Hepatocyte (in vitro differentiated cells): ENCODE results near the gene OSGEP. TPM values are rescaled to one million over a fixed set of nuclear protein-coding genes. Genes with fewer than 3 reads are reported as not detected.

ENCODE experiments used
- DNase-seq: peaks from one replicate; pipeline ENCODE4 v3.0.0-alpha.2; 2016; ENCODE audit warnings: low spot score
- H2AFZ ChIP-seq: fragments of 200-600 bp; sonication (generic); 2 replicates; pipeline ENCODE4 v1.6.0; 2016; ENCODE audit warnings: antibody characterized with exemption, mild to moderate bottlenecking
- H3K27ac ChIP-seq: fragments of 200-600 bp; sonication (generic); 2 replicates; pipeline ENCODE4 v1.5.1; 2016; ENCODE audit warnings: mild to moderate bottlenecking
- H3K27me3 ChIP-seq: fragments of 200-600 bp; sonication (generic); 2 replicates; pipeline ENCODE4 v1.6.1; 2016
- H3K36me3 ChIP-seq: fragments of 200-600 bp; sonication (generic); replicated peaks from 2 replicates; pipeline ENCODE4 v1.5.1; 2016; ENCODE audit warnings: low read depth; ENCODE audit not compliant: insufficient read depth
- H3K4me1 ChIP-seq: fragments of 200-600 bp; sonication (generic); 2 replicates; pipeline ENCODE4 v1.5.1; 2016; ENCODE audit warnings: mild to moderate bottlenecking, moderate library complexity; ENCODE audit not compliant: insufficient read depth
- H3K4me2 ChIP-seq: fragments of 200-600 bp; sonication (generic); 2 replicates; pipeline ENCODE4 v1.6.0; 2016
- H3K4me3 ChIP-seq: fragments of 200-600 bp; sonication (generic); 2 replicates; pipeline ENCODE4 v1.5.1; 2016; ENCODE audit warnings: mild to moderate bottlenecking
- H3K79me2 ChIP-seq: fragments of 200-600 bp; sonication (generic); 2 replicates; pipeline ENCODE4 v1.6.0; 2017; ENCODE audit warnings: mild to moderate bottlenecking
- H3K9me2 ChIP-seq: fragments of 200-600 bp; sonication (generic); replicated peaks from 2 replicates; pipeline ENCODE4 v1.6.0; 2017; ENCODE audit warnings: mild to moderate bottlenecking; ENCODE audit not compliant: insufficient read depth
- H3K9me3 ChIP-seq: fragments of 200-600 bp; sonication (generic); 2 replicates; pipeline ENCODE4 v1.5.1; 2016; ENCODE audit warnings: low read depth, mild to moderate bottlenecking
- H4K20me1 ChIP-seq: fragments of 200-600 bp; sonication (generic); 2 replicates; pipeline ENCODE4 v1.6.0; 2016; ENCODE audit warnings: mild to moderate bottlenecking; ENCODE audit not compliant: insufficient read depth, poor library complexity, severe bottlenecking
- EZH2 ChIP-seq: fragments of 200-600 bp; sonication (generic); IDR thresholded peaks from 2 replicates; pipeline ENCODE4 v1.6.1; 2016; ENCODE audit warnings: antibody characterized with exemption, mild to moderate bottlenecking, borderline replicate concordance
- EZH2phosphoT487 ChIP-seq: fragments of 200-600 bp; sonication (generic); IDR thresholded peaks from one replicate; pipeline ENCODE4 v1.6.1; 2018; ENCODE audit warnings: antibody characterized with exemption, mild to moderate bottlenecking, low read depth, moderate library complexity; ENCODE audit not compliant: unreplicated experiment, severe bottlenecking
- WGBS: methylation state at CpG from one replicate; pipeline ENCODE4 v1.1.6; 2016; ENCODE audit warnings: low lambda C conversion rate; ENCODE audit errors: missing lambda C conversion rate; 5-methylcytosine and 5-hydroxymethylcytosine counted together
- polyA plus RNA-seq: library from polyadenylated mRNA; unstranded; fragments of >200 nt; fragmentation: Nextera tagmentation; extraction: Ambion mirVana; gene quantifications from 2 replicates; pipeline ENCODE4 v1.2.1, GENCODE V29; 2016
- total RNA-seq: library from RNA; depleted of rRNA; stranded (reverse); fragments of >200 nt; gene quantifications from 2 replicates; pipeline ENCODE4 v1.2.3, GENCODE V29; 2014
- TF ChIP-seq, protein P1 (sequence below): fragments of 200-600 bp; sonication (generic); IDR thresholded peaks from 2 replicates; pipeline ENCODE4 v1.5.1; 2016; ENCODE audit warnings: antibody characterized with exemption, mild to moderate bottlenecking; ENCODE audit not compliant: poor library complexity

OSGEP gene
- total and polyA plus RNA-seq, 2 experiments from 2014 or later = 36.2 to 60.1 TPM

DNA sequence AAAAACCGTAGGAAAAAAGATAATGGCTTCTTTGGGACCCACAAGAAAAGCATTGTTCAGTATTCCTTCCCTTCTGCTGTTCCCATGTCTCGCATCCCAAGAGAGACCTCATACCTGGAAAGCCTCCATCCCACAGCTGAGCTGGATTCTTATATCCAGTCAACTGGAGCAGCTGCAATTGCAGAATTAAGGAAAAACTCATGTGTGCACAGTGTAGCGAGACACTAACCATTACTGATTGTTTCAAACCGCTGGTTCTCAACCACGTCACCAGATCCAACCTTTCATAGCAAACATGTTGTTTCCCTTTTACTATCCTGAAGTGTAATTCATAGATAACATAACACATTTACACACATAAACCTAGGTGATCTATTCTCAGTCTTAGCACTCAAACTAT lies 45.3 kb upstream of the OSGEP start:
- Histone ChIP-seq H3K4me1 (no peaks in the 10 kb centered on the region), H2AFZ (no peak overlapping the region), H4K20me1 (no peaks in the 10 kb centered on the region), H3K4me2 (no peak overlapping the region), H3K27me3 (no peaks in the 10 kb centered on the region), H3K79me2 (no peaks in the 10 kb centered on the region), H3K36me3 (no peaks in the 10 kb centered on the region), H3K27ac (no peak overlapping the region), H3K9me2 (no peaks in the 10 kb centered on the region), H3K4me3 (no peak overlapping the region), H3K9me3 (no peaks in the 10 kb centered on the region)
- whole genome bisulfite sequencing = 92% methylated on average over 5 of the region's 5 CpGs
- TF ChIP-seq EZH2 = no peak
- TF ChIP-seq, protein P1, sequence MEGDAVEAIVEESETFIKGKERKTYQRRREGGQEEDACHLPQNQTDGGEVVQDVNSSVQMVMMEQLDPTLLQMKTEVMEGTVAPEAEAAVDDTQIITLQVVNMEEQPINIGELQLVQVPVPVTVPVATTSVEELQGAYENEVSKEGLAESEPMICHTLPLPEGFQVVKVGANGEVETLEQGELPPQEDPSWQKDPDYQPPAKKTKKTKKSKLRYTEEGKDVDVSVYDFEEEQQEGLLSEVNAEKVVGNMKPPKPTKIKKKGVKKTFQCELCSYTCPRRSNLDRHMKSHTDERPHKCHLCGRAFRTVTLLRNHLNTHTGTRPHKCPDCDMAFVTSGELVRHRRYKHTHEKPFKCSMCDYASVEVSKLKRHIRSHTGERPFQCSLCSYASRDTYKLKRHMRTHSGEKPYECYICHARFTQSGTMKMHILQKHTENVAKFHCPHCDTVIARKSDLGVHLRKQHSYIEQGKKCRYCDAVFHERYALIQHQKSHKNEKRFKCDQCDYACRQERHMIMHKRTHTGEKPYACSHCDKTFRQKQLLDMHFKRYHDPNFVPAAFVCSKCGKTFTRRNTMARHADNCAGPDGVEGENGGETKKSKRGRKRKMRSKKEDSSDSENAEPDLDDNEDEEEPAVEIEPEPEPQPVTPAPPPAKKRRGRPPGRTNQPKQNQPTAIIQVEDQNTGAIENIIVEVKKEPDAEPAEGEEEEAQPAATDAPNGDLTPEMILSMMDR = no peak
- TF ChIP-seq EZH2phosphoT487 = no peak
- no peak for DNase-seq

DNA sequence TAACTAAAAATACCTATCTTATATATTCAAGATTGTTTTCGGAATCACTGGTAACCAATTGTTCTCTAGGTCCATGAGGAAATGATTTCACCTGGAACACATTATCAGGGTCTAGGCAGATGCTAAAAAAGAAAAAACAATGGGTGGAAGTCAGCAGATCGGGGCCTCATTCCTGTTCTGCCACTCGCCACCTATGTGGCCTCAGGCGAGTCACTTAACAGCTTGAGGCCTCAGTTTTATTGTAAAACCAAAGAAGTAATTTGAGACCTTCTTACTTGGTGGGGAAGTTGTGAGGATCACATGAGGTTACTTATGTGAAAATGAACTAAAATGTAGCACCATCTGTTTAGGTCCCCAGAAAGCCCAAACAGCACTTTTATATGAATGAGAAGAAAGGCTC lies 44.5 kb upstream of the OSGEP start:
- Histone ChIP-seq H3K79me2 (no peaks in the 10 kb centered on the region), H3K9me3 (no peaks in the 10 kb centered on the region), H3K4me3 (no peak overlapping the region), H3K36me3 (no peaks in the 10 kb centered on the region), H3K27me3 (no peaks in the 10 kb centered on the region), H3K27ac (no peak overlapping the region), H4K20me1 (no peaks in the 10 kb centered on the region), H3K9me2 (no peaks in the 10 kb centered on the region), H2AFZ (no peak overlapping the region), H3K4me1 (no peaks in the 10 kb centered on the region), H3K4me2 (no peak overlapping the region)
- TF ChIP-seq EZH2phosphoT487 = no peak
- TF ChIP-seq EZH2 = no peak
- TF ChIP-seq, protein P1 = no peak
- 55% methylated on average over 4 of the region's 4 CpGs for WGBS
- DNase-seq = no peak

DNA sequence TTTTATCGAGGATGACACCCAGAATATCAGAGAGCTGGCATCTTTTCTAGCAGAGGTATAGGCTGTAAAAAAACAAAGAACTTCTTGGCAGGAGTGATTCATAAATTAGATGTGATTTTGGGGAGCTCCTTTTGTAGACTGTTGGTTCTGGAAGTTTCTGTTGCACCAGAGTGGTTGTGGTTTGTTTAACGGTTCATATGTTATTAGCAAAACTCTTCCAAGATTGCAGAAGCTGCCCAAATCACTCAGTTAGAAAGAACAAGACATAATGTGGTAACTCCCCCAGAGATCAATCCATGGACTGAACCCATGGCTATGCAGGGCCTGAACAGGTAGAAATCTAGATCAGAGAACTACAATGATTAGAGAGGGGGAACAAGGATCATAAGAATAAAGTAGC lies 44.0 kb upstream of the OSGEP start:
- no peak overlapping the region for H3K27ac ChIP-seq
- 93% methylated on average over 2 of the region's 2 CpGs for WGBS
- no peak overlapping the region for H2AFZ ChIP-seq

More for the DNA sequence above, 44.0 kb upstream of the OSGEP start:
- Histone ChIP-seq H4K20me1 (no peaks in the 10 kb centered on the region), H3K9me2 (no peaks in the 10 kb centered on the region), H3K4me2 (no peak overlapping the region), H3K9me3 (no peaks in the 10 kb centered on the region), H3K4me1 (no peaks in the 10 kb centered on the region), H3K27me3 (no peaks in the 10 kb centered on the region), H3K4me3 (no peak overlapping the region), H3K79me2 (no peaks in the 10 kb centered on the region), H3K36me3 (no peaks in the 10 kb centered on the region)
- TF ChIP-seq, protein P1 = no peak
- TF ChIP-seq EZH2 = no peak
- no peak for TF ChIP-seq EZH2phosphoT487
- DNase-seq = no peak
